ENCODE data around the gene FAM222A. TPM values are rescaled to one million over a fixed set of nuclear protein-coding genes. Genes with fewer than 3 reads are reported as not detected.

Gene FAM222A
- polyA plus RNA-seq, 3 donors = 0.09 TPM; not detected in 2

- no peak overlapping the region for H3K27ac Mint-ChIP-seq
- 88% methylated on average over 5 of the region's 5 CpGs for WGBS (ENCODE audit: insufficient coverage)
- H3K4me1 Mint-ChIP-seq = peaks cover 2% of the 10 kb centered on the region
- Histone ChIP-seq H3K27me3 (ENCODE audit: control insufficient read depth in 2 of 2, insufficient read depth in 2 of 2, low read length in 2 of 2) (peaks cover 14 to 26% of the 10 kb centered on the region in 2 donors), H4K20me1 (ENCODE audit: insufficient read depth, low read length) (no peaks in the 10 kb centered on the region), H3K4me3 (replicated peaks in 1 of 3; ENCODE audit: low read depth in 2 of 3, low read length in 3 of 3) (no peak overlapping the region), H2AFZ (ENCODE audit: insufficient read depth, low read depth, low read length, poor library complexity, severe bottlenecking) (no peak overlapping the region), H3K9ac (ENCODE audit: insufficient read depth, low read length, poor library complexity, severe bottlenecking) (no peak overlapping the region), H3K4me1 (ENCODE audit: control insufficient read depth in 1 of 2, insufficient read depth in 2 of 2, low read length in 2 of 2) (no peaks in the 10 kb centered on the region), H3K36me3 (replicated peaks in 1 of 2; ENCODE audit: control insufficient read depth in 1 of 2, insufficient read depth in 2 of 2, low read length in 2 of 2) (no peaks in the 10 kb centered on the region), H3K79me2 (ENCODE audit: insufficient read depth, low read length) (no peaks in the 10 kb centered on the region), H3K9me3 (replicated peaks in 1 of 2; ENCODE audit: control insufficient read depth in 1 of 2, insufficient read depth in 1 of 2, low read length in 2 of 2) (peaks cover 0 to 4% of the 10 kb centered on the region in 2 donors), H3K4me2 (replicated peaks; ENCODE audit: extremely low read depth, low read length, poor library complexity, severe bottlenecking) (no peak overlapping the region), H3K27ac (ENCODE audit: low read depth in 1 of 2, low read length in 2 of 2) (no peak overlapping the region)
- no peaks in the 10 kb centered on the region for H3K9me3 Mint-ChIP-seq
- no peak overlapping the region for H3K4me3 Mint-ChIP-seq
- intact Hi-C loops (cut with micrococcal nuclease) = no loop called here
- H3K27me3 Mint-ChIP-seq (ENCODE audit: low read depth in 3 of 3) = peaks cover 29 to 37% (median 33%) of the 10 kb centered on the region in 3 donors
- DNase-seq = no peak
- no peaks in the 10 kb centered on the region for H3K36me3 Mint-ChIP-seq
- TF ChIP-seq, protein P1, sequence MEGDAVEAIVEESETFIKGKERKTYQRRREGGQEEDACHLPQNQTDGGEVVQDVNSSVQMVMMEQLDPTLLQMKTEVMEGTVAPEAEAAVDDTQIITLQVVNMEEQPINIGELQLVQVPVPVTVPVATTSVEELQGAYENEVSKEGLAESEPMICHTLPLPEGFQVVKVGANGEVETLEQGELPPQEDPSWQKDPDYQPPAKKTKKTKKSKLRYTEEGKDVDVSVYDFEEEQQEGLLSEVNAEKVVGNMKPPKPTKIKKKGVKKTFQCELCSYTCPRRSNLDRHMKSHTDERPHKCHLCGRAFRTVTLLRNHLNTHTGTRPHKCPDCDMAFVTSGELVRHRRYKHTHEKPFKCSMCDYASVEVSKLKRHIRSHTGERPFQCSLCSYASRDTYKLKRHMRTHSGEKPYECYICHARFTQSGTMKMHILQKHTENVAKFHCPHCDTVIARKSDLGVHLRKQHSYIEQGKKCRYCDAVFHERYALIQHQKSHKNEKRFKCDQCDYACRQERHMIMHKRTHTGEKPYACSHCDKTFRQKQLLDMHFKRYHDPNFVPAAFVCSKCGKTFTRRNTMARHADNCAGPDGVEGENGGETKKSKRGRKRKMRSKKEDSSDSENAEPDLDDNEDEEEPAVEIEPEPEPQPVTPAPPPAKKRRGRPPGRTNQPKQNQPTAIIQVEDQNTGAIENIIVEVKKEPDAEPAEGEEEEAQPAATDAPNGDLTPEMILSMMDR (IDR thresholded peaks at IDR 0.05) = no peak
Measured at GRCh38 chr12:109708939-109709338, 4.7 kb upstream of the FAM222A start.

- Histone ChIP-seq H3K9ac (ENCODE audit: insufficient read depth, low read length, poor library complexity, severe bottlenecking) (no peak overlapping the region), H3K27ac (ENCODE audit: low read depth in 1 of 2, low read length in 2 of 2) (no peak overlapping the region), H3K4me1 (ENCODE audit: control insufficient read depth in 1 of 2, insufficient read depth in 2 of 2, low read length in 2 of 2) (peaks cover under 1 to 6% of the 10 kb centered on the region in 2 donors), H2AFZ (ENCODE audit: insufficient read depth, low read depth, low read length, poor library complexity, severe bottlenecking) (no peak overlapping the region), H3K4me2 (replicated peaks; ENCODE audit: extremely low read depth, low read length, poor library complexity, severe bottlenecking) (no peak overlapping the region), H4K20me1 (ENCODE audit: insufficient read depth, low read length) (no peaks in the 10 kb centered on the region), H3K79me2 (ENCODE audit: insufficient read depth, low read length) (no peaks in the 10 kb centered on the region), H3K4me3 (replicated peaks in 1 of 3; ENCODE audit: low read depth in 2 of 3, low read length in 3 of 3) (no peak overlapping the region), H3K36me3 (replicated peaks in 1 of 2; ENCODE audit: control insufficient read depth in 1 of 2, insufficient read depth in 2 of 2, low read length in 2 of 2) (no peaks in the 10 kb centered on the region), H3K9me3 (replicated peaks in 1 of 2; ENCODE audit: control insufficient read depth in 1 of 2, insufficient read depth in 1 of 2, low read length in 2 of 2) (peaks cover 0 to 4% of the 10 kb centered on the region in 2 donors), H3K27me3 (ENCODE audit: control insufficient read depth in 2 of 2, insufficient read depth in 2 of 2, low read length in 2 of 2) (peaks cover 14 to 26% of the 10 kb centered on the region in 2 donors)
- Mint-ChIP-seq H3K27me3 (ENCODE audit: low read depth in 3 of 3) (peaks cover 29 to 41% (median 35%) of the 10 kb centered on the region in 3 donors), H3K4me3 (no peak overlapping the region), H3K36me3 (no peaks in the 10 kb centered on the region), H3K27ac (no peak overlapping the region), H3K4me1 (peaks cover 2% of the 10 kb centered on the region), H3K9me3 (no peaks in the 10 kb centered on the region)
- intact Hi-C loops (cut with micrococcal nuclease) = no loop called here
- DNase-seq = no peak
- 94% methylated on average over 6 of the region's 11 CpGs for WGBS (ENCODE audit: insufficient coverage)
- TF ChIP-seq, protein P1 (IDR thresholded peaks at IDR 0.05) = no peak
Measured at GRCh38 chr12:109709401-109709991, 4.1 kb upstream of the FAM222A start.
